Measurements from ENCODE around the gene ADGRG3. TPM values are rescaled to one million over a fixed set of nuclear protein-coding genes. Genes with fewer than 3 reads are reported as not detected.

Gene ADGRG3
- total RNA-seq, 1 donor from 2014 or later: not detected

DNA sequence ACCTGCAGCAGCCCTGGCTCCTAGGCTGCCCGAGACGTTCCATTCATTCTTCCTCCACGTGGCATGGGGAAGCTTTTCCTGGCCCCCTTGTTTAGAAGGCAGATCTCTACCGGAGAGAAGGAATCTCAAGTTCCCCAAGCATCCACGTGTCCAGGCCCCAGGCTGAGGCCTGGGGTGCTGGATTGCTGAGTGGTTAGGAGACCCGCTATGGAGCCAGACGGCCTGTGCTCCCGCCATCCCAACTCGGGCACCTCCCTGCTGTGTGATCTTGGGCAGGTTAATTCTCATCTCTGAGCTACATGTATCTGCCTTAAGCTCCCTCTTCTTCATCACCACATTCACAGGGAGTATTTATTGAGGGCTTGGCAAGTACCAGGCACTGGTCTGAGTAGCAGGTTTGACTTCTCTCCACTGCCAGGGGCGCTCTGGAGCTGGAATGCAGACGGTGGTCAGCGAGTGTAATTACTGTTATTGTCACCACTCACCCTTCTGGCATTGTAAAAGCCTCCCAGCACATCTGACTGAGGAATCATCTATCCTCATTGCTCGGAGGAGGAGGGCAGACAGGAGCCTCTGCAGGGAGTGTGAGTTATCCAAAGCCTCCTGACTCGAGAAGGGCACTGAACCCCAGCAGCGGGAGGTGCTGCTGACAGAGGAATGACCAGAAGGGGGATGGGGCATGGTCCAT is 40.8 kb upstream of the ADGRG3 start:
- Histone ChIP-seq H4K20me1 (ENCODE audit: insufficient read depth, low read length) (no peaks in the 10 kb centered on the region), H3K4me3 (ENCODE audit: insufficient read depth, low read depth, low read length) (peak overlapping the region; percentile 32), H2AFZ (ENCODE audit: low read depth, low read length) (no peak overlapping the region), H3K79me2 (ENCODE audit: insufficient read depth, low read length) (no peaks in the 10 kb centered on the region), H3K9ac (ENCODE audit: low read length) (peak overlapping the region; percentile 82), H3K4me1 (ENCODE audit: insufficient read depth, low read length) (peaks cover 46% of the 10 kb centered on the region), H3K27me3 (ENCODE audit: insufficient read depth, low read length) (no peaks in the 10 kb centered on the region), H3K9me3 (ENCODE audit: insufficient read depth, low read depth, low read length) (no peaks in the 10 kb centered on the region), H3K36me3 (ENCODE audit: insufficient read depth, low read length) (no peaks in the 10 kb centered on the region), H3K4me2 (ENCODE audit: low read length) (peak overlapping the region; percentile 93), H3K27ac (ENCODE audit: low read depth, low read length) (peak overlapping the region; percentile 88)
- Mint-ChIP-seq H3K27me3 (ENCODE audit: low read depth, unreplicated experiment) (peaks cover 8% of the 10 kb centered on the region), H3K27ac (ENCODE audit: unreplicated experiment) (peak overlapping the region; percentile 83), H3K9me3 (ENCODE audit: unreplicated experiment) (peaks cover 3% of the 10 kb centered on the region), H3K4me3 (ENCODE audit: unreplicated experiment) (no peak overlapping the region), H3K4me1 (ENCODE audit: low read depth, unreplicated experiment) (peaks cover 31% of the 10 kb centered on the region), H3K36me3 (ENCODE audit: low read depth, unreplicated experiment) (no peaks in the 10 kb centered on the region)
- DNase-seq (ENCODE audit: low read depth) (peak; percentile 86), FAIRE-seq (peak; percentile 54)
- TF ChIP-seq CTCF (IDR thresholded peaks at IDR 0.05; ENCODE audit: insufficient read depth, low read depth, low read length) (peak; percentile 48), EZH2 (IDR thresholded peaks at IDR 0.05; ENCODE audit: insufficient read depth, low read length) (no peak)

GRCh38 chr16:57628008-57628781 is 39.9 kb upstream of the ADGRG3 start, which contains the start of gene ADGRG1:
ADGRG1 (plus strand) TSS chr16:57628630; CDS start chr16:57650288, 21,658 bp downstream.
- Histone ChIP-seq H3K27ac (ENCODE audit: low read depth, low read length) (peak within 1 kb of the TSS; percentile 88), H3K36me3 (ENCODE audit: insufficient read depth, low read length) (no peaks in the 10 kb centered on the region), H3K9me3 (ENCODE audit: insufficient read depth, low read depth, low read length) (no peaks in the 10 kb centered on the region), H3K4me2 (ENCODE audit: low read length) (peak within 1 kb of the TSS; percentile 93), H4K20me1 (ENCODE audit: insufficient read depth, low read length) (no peaks in the 10 kb centered on the region), H3K9ac (ENCODE audit: low read length) (peak within 1 kb of the TSS; percentile 82), H3K27me3 (ENCODE audit: insufficient read depth, low read length) (no peaks in the 10 kb centered on the region), H2AFZ (ENCODE audit: low read depth, low read length) (peak within 1 kb of the TSS; percentile 65), H3K4me1 (ENCODE audit: insufficient read depth, low read length) (peaks cover 47% of the 10 kb centered on the region), H3K4me3 (ENCODE audit: insufficient read depth, low read depth, low read length) (peak within 1 kb of the TSS; percentile 40), H3K79me2 (ENCODE audit: insufficient read depth, low read length) (no peaks in the 10 kb centered on the region)
- Mint-ChIP-seq H3K36me3 (ENCODE audit: low read depth, unreplicated experiment) (no peaks in the 10 kb centered on the region), H3K4me1 (ENCODE audit: low read depth, unreplicated experiment) (peaks cover 28% of the 10 kb centered on the region), H3K9me3 (ENCODE audit: unreplicated experiment) (peaks cover 3% of the 10 kb centered on the region), H3K27ac (ENCODE audit: unreplicated experiment) (peak within 1 kb of the TSS; percentile 99), H3K4me3 (ENCODE audit: unreplicated experiment) (peak within 1 kb of the TSS; percentile 9), H3K27me3 (ENCODE audit: low read depth, unreplicated experiment) (peaks cover 8% of the 10 kb centered on the region)
- TF ChIP-seq EZH2 (IDR thresholded peaks at IDR 0.05; ENCODE audit: insufficient read depth, low read length) (no peak), CTCF (IDR thresholded peaks at IDR 0.05; ENCODE audit: insufficient read depth, low read depth, low read length) (no peak)
- FAIRE-seq (peak; percentile 81), DNase-seq (ENCODE audit: low read depth) (peak; percentile 94)
